Dedifferentiated amniotic fluid mesenchymal stem cell (primary cell): Measurements from ENCODE around the gene GMFB.

Source experiments
- DNase-seq: peaks from one replicate; pipeline ENCODE4 v3.0.0-alpha.2; 2016; ENCODE audit errors: extremely low spot score

The GMFB gene

GRCh38 chr14:54490445-54491175 lies 1.8 kb upstream of the GMFB start:
- DNase-seq, result no peak

GRCh38 chr14:54489731-54490444 lies 1.1 kb upstream of the GMFB start:
- DNase-seq, result no peak

GRCh38 chr14:54489318-54489683 lies 521 bp upstream of the GMFB start:
- no peak for DNase-seq

- DNase-seq, result no peak
Measured at GRCh38 chr14:54488318-54488645, 498 bp downstream of the GMFB start.

- peak; percentile 51 for DNase-seq
Measured at GRCh38 chr14:54487771-54488170, 1.0 kb downstream of the GMFB start.

- DNase-seq, result no peak
Measured at GRCh38 chr14:54486685-54487084, 2.1 kb downstream of the GMFB start.

- DNase-seq, result no peak
Measured at GRCh38 chr14:54483846-54484245, 4.9 kb downstream of the GMFB start.

- DNase-seq, result no peak
Measured at GRCh38 chr14:54483073-54483745, 5.6 kb downstream of the GMFB start.

- no peak for DNase-seq
Measured at GRCh38 chr14:54481695-54482094, 7.1 kb downstream of the GMFB start.

GRCh38 chr14:54480830-54481562 lies 7.8 kb downstream of the GMFB start:
- no peak for DNase-seq

- no peak for DNase-seq
Measured at GRCh38 chr14:54478636-54479215, 10.1 kb downstream of the GMFB start.

GRCh38 chr14:54475911-54476310 lies 12.9 kb downstream of the GMFB start:
- DNase-seq, result no peak

- DNase-seq, result peak; percentile 47
Measured at GRCh38 chr14:54475187-54475899, 13.4 kb downstream of the GMFB start.

GRCh38 chr14:54474232-54474793 lies 14.5 kb downstream of the GMFB start:
- DNase-seq, result no peak

- no peak for DNase-seq
Measured at GRCh38 chr14:54472315-54472714, 16.5 kb downstream of the GMFB start.

- DNase-seq, result no peak
Measured at GRCh38 chr14:54471641-54472040, 17.1 kb downstream of the GMFB start.

GRCh38 chr14:54470701-54471100 lies 18.1 kb downstream of the GMFB start:
- DNase-seq, result no peak

GRCh38 chr14:54467280-54467679 lies 21.5 kb downstream of the GMFB start:
- no peak for DNase-seq

GRCh38 chr14:54465654-54466053 lies 23.1 kb downstream of the GMFB start:
- DNase-seq, result no peak

GRCh38 chr14:54462048-54462447 lies 26.7 kb downstream of the GMFB start:
- DNase-seq, result no peak

- DNase-seq, result no peak
Measured at GRCh38 chr14:54459106-54459505, 29.7 kb downstream of the GMFB start.
